Keratinocyte (primary cell): Measurements from ENCODE around the gene FRY. TPM values are rescaled to one million over a fixed set of nuclear protein-coding genes. Genes with fewer than 3 reads are reported as not detected.

Experiments used
- DNase-seq: peaks from one replicate; pipeline ENCODE4 v3.0.0-alpha.2; 2011; ENCODE audit warnings: low read depth, missing footprints, low spot score
- FAIRE-seq: peaks from 2 replicates; lab custom pipeline; 2011; peaks lifted over from hg19 to GRCh38; lab: Jason Lieb, UNC
- H2AFZ ChIP-seq: 2 replicates; pipeline ENCODE4 v1.6.0; 2012; ENCODE audit warnings: low read length, control low read depth, inconsistent platforms; ENCODE audit not compliant: control insufficient read depth
- H3K27ac ChIP-seq: 2 replicates; pipeline ENCODE4 v1.5.1; 2011; ENCODE audit warnings: low read length; ENCODE audit not compliant: control insufficient read depth, insufficient read depth
- H3K27me3 ChIP-seq: 3 replicates; pipeline ENCODE4 v1.6.0; 2011; ENCODE audit warnings: low read length; ENCODE audit not compliant: control insufficient read depth, insufficient read depth; ENCODE audit errors: extremely low read depth
- H3K36me3 ChIP-seq, 2 experiments: 2 replicates in 1 of 2; 3 replicates in 1 of 2; pipeline ENCODE4 v1.5.1; 2011; ENCODE audit warnings: low read length in 2 of 2, mild to moderate bottlenecking in 1 of 2; ENCODE audit not compliant: control insufficient read depth in 2 of 2, insufficient read depth in 2 of 2; ENCODE audit errors: extremely low read depth in 1 of 2
- H3K4me1 ChIP-seq: 3 replicates; pipeline ENCODE4 v1.5.1; 2011; ENCODE audit warnings: low read length; ENCODE audit not compliant: control insufficient read depth, insufficient read depth; ENCODE audit errors: extremely low read depth
- H3K4me2 ChIP-seq: 3 replicates; pipeline ENCODE4 v1.6.0; 2011; ENCODE audit warnings: low read depth, low read length; ENCODE audit not compliant: control insufficient read depth, insufficient read depth; ENCODE audit errors: extremely low read depth
- H3K4me3 ChIP-seq, 3 experiments: fragments of 200-600 bp in 1 of 3; sonication (generic) in 1 of 3; 2 replicates in 2 of 3; 3 replicates in 1 of 3; pipeline ENCODE4 v1.5.1; 2011 to 2016; ENCODE audit warnings: low read length in 3 of 3, mild to moderate bottlenecking in 3 of 3, control low read depth in 2 of 3, inconsistent platforms in 1 of 3, low read depth in 1 of 3, mixed read lengths in 1 of 3, mixed run types in 1 of 3, moderate library complexity in 1 of 3; ENCODE audit not compliant: control insufficient read depth in 2 of 3, insufficient read depth in 2 of 3; ENCODE audit errors: extremely low read depth in 1 of 3
- H3K79me2 ChIP-seq: 2 replicates; pipeline ENCODE4 v1.6.0; 2012; ENCODE audit warnings: low read length; ENCODE audit not compliant: control insufficient read depth, insufficient read depth
- H3K9ac ChIP-seq: 3 replicates; pipeline ENCODE4 v1.6.0; 2011; ENCODE audit warnings: low read length; ENCODE audit not compliant: control insufficient read depth, insufficient read depth; ENCODE audit errors: extremely low read depth
- H3K9me1 ChIP-seq: 3 replicates; pipeline ENCODE4 v1.6.0; 2011; ENCODE audit warnings: low read length; ENCODE audit not compliant: control insufficient read depth, insufficient read depth; ENCODE audit errors: extremely low read depth
- H3K9me3 ChIP-seq: 2 replicates; pipeline ENCODE4 v1.5.1; 2012; ENCODE audit warnings: low read depth, low read length; ENCODE audit not compliant: control insufficient read depth
- H4K20me1 ChIP-seq: 3 replicates; pipeline ENCODE4 v1.6.0; 2011; ENCODE audit warnings: low read length; ENCODE audit not compliant: control insufficient read depth, insufficient read depth; ENCODE audit errors: extremely low read depth
- EZH2 ChIP-seq: IDR thresholded peaks from one replicate; pipeline ENCODE4 v1.6.1; 2012; ENCODE audit warnings: inconsistent platforms, mild to moderate bottlenecking, low read length, moderate library complexity
- dilution Hi-C: fragments of 300-500 bp; cut with MboI; formaldehyde crosslinking; loops from one replicate; pipeline ENCODE4 v1.7.0; 2020; ENCODE audit warnings: low sequenced_read_pairs; ENCODE audit not compliant: extremely low pct_ligation_motif_present
- polyA plus RNA-seq, 5 experiments: library from polyadenylated mRNA; depleted of rRNA in 3 of 5; stranded (reverse) in 3 of 5; stranded (forward) in 1 of 5; unstranded in 1 of 5; fragments of >200 nt; gene quantifications; 1 replicate in 1 of 5; 2 replicates in 3 of 5; 3 replicates in 1 of 5; pipeline versions ENCODE4 v1.2.1 to v1.2.3, GENCODE V29; 2011 to 2012; ENCODE audit warnings: missing spikeins in 2 of 5, low read depth in 1 of 5, low replicate concordance in 1 of 5
- TF ChIP-seq, protein P1 (sequence below), 3 experiments: IDR thresholded peaks in 1 of 3; conservative IDR thresholded peaks in 1 of 3; optimal IDR thresholded peaks in 1 of 3; 2 replicates in 2 of 3; 3 replicates in 1 of 3; pipeline versions ENCODE3 to v1.5.1; 2011; ENCODE audit warnings: low read length in 3 of 3, mild to moderate bottlenecking in 3 of 3, moderate library complexity in 2 of 3, control low read depth in 1 of 3, inconsistent platforms in 1 of 3; ENCODE audit not compliant: insufficient read depth in 2 of 3; ENCODE audit errors: extremely low read depth in 1 of 3

The FRY gene
- polyA plus RNA-seq, 1 donor (not counting 4 experiments of a cell fraction or from before 2014, with no cell fraction given): 0.80 TPM

DNA sequence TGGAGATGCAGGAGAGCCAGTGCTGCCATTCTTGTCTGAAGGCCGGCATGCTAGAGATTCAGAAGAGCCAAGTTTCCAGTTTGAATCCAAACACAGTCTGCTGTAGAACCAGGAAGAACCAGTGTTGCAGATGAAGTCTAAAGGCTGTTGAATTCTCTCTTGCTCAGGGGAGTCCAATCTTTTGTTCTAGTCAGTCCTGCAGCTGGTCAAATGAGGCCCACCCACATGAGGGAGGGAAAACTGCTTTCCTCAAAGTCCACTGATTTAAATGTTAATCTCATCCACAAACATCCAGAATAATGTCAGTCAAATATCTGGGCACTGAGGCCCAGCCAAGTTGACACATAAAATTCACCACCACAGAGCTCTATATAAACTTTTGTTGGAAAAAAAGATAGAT, 136.6 kb downstream of the FRY start:
- Histone ChIP-seq H3K9me3 (no peaks in the 10 kb centered on the region), H3K27ac (no peak overlapping the region), H3K4me3 (no peak overlapping the region), H4K20me1 (no peaks in the 10 kb centered on the region), H3K27me3 (no peaks in the 10 kb centered on the region), H3K4me2 (no peak overlapping the region), H3K9me1 (no peaks in the 10 kb centered on the region), H3K36me3 (no peaks in the 10 kb centered on the region), H3K4me1 (peaks cover 5% of the 10 kb centered on the region), H2AFZ (no peak overlapping the region), H3K79me2 (no peaks in the 10 kb centered on the region), H3K9ac (no peak overlapping the region)
- no peak for FAIRE-seq
- dilution Hi-C loops: no loop called here
- DNase-seq: no peak
- TF ChIP-seq, protein P1, sequence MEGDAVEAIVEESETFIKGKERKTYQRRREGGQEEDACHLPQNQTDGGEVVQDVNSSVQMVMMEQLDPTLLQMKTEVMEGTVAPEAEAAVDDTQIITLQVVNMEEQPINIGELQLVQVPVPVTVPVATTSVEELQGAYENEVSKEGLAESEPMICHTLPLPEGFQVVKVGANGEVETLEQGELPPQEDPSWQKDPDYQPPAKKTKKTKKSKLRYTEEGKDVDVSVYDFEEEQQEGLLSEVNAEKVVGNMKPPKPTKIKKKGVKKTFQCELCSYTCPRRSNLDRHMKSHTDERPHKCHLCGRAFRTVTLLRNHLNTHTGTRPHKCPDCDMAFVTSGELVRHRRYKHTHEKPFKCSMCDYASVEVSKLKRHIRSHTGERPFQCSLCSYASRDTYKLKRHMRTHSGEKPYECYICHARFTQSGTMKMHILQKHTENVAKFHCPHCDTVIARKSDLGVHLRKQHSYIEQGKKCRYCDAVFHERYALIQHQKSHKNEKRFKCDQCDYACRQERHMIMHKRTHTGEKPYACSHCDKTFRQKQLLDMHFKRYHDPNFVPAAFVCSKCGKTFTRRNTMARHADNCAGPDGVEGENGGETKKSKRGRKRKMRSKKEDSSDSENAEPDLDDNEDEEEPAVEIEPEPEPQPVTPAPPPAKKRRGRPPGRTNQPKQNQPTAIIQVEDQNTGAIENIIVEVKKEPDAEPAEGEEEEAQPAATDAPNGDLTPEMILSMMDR (optimal IDR thresholded peaks at IDR 0.05 in 1 of 3, IDR thresholded peaks at IDR 0.05 in 1 of 3, conservative IDR thresholded peaks at IDR 0.05 in 1 of 3; ENCODE audit: extremely low read depth in 1 of 3, insufficient read depth in 2 of 3, low read length in 3 of 3): no peak
- TF ChIP-seq EZH2: no peak

DNA sequence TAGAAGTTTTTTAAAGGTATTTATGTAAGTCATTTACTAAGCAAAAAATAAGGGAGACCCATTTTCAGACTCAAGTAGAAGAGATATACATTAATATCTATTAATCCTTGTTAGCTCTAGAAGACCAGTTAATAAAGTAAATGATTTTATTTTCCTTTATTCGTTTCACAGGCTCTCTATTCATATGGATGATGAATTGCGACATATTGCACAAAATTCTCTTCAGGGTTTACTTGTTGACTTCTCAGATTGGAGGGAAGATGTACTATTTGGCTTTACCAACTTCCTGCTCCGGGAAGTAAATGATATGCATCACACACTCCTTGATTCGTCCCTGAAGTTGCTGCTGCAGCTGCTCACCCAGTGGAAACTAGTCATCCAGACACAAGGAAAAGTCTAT, 139.3 kb downstream of the FRY start:
- Histone ChIP-seq H3K27ac (no peak overlapping the region), H3K9me1 (no peaks in the 10 kb centered on the region), H2AFZ (no peak overlapping the region), H3K36me3 (no peaks in the 10 kb centered on the region), H3K9ac (no peak overlapping the region), H4K20me1 (no peaks in the 10 kb centered on the region), H3K79me2 (no peaks in the 10 kb centered on the region), H3K9me3 (no peaks in the 10 kb centered on the region), H3K4me3 (no peak overlapping the region), H3K4me1 (peaks cover 2% of the 10 kb centered on the region), H3K27me3 (no peaks in the 10 kb centered on the region), H3K4me2 (no peak overlapping the region)
- DNase-seq: no peak
- TF ChIP-seq EZH2: no peak
- TF ChIP-seq, protein P1 (optimal IDR thresholded peaks at IDR 0.05 in 1 of 3, IDR thresholded peaks at IDR 0.05 in 1 of 3, conservative IDR thresholded peaks at IDR 0.05 in 1 of 3; ENCODE audit: extremely low read depth in 1 of 3, insufficient read depth in 2 of 3, low read length in 3 of 3): no peak
- FAIRE-seq: no peak
- dilution Hi-C loops: no loop called here
